Right renal pelvis (tissue), 4 donors: ENCODE measurements around the gene JAZF1. TPM values are rescaled to one million over a fixed set of nuclear protein-coding genes. Genes with fewer than 3 reads are reported as not detected.
"Not testable (repeated sequence)": the region's sequence is repeated elsewhere in the genome, so short reads cannot be mapped to it uniquely, and the experiment has no call there.

Experiments used
- DNase-seq, 4 donors: peaks; one replicate each; pipeline ENCODE4 v3.0.0-alpha.2; 2013; ENCODE audit warnings: low read depth in 4 of 4, low spot score in 3 of 4, missing footprints in 1 of 4
- polyA plus RNA-seq, 4 donors: library from polyadenylated mRNA; unstranded; fragments of 120-200 nt; gene quantifications; one replicate each; pipeline ENCODE4 v1.2.1, GENCODE V29; 2013; ENCODE audit not compliant: insufficient read length in 4 of 4

The JAZF1 gene
- polyA plus RNA-seq, 4 donors: 12.5 to 16.8 (median 16.2) TPM

DNA sequence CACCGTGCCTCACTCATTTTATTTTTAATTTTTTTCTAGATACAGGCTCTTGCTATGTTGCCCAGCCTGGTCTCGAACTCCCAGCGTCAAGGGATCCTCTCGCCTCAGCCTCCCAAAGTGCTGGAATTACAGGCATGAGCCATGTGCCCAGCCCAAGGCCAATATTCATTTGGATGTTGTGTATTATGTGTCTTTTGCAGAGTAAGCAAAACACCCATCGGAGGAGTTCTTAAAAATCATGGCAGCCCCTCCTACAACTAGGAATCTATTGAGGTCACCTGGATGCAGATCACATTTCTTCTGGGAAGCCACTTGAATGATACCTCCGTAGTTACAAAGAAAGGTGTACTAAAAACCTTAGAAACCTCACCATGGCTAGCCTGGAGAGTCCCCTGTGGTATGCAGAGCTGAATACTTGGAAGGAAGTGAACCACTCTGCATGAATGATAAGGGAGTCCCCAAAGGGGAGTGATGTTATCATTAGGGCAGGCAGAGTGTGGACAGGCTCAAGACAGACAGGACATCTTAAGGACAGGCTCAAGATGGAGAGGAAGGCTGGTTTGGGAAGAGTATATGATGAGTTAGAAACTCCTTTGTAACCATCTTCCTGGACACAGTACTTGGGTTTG is 254.9 kb downstream of the JAZF1 start:
- DNase-seq: no peak

DNA sequence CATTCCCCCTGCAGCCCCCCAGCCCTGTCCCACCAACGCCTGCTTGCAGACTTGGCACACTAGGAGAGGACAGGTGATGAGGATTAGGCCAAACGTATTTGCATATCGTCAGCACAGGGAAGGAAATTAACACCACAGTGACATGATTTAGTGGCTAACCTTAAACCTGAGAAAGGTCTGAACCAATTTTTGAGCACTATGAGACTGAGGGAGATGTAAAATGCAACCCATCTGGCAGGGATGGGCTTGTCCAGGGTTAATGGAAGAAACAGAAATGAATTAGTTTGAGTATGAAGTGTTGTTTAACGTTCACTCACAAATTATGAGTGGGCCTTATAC is 257.0 kb downstream of the JAZF1 start:
- DNase-seq: no peak

DNA sequence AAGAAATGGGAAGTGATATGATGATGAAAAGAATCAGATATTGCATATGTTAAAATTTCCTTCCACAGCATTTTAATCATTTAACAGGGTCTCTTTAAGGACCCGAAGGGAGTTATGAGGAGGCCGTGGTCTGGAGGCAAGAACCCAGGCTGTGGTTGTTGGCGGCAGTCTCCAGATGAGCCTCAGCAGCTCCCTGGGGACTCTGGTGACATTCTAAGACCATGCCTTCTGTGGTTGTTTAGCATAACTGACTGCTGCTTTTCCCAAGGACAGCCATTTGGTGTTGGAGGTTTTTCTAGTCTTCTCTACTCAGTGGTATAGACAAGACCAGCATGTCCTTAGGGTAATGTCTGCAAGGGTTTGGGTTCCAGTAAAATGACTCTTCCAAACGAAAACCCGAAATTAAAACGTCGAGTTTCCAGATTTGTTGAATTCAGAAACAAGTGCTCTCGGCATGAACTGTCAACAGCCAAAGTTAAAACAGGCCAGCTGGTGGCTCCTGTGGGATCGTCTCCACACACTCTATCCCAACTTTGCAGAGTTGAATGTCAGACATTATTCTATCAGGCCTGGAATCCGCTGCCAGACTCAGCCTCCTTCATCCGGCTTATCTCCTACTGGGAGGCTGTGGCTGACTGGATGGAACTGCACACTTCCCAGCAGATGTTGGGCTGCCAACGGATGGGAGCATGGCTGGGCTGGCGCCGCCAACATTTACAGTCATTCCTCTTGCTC is 257.5 kb downstream of the JAZF1 start:
- DNase-seq: no peak

DNA sequence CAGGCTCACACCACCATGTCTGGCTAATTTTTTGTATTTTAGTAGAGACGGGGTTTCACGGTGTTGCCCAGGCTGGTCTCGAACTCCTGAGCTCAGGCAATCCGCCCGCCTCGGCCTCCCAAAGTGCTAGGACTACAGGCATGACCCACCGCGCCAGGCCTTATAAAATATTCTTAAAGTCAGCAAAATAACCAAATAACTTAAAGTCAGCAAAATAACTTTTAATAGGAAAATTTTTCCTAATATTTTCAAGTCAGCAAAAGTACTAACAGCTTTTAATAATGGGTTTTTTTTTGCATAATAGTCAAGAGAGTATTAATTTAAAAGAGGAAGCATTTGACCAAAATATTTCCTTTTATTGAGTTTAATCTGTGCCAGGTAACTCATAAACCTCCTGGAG is 258.2 kb downstream of the JAZF1 start:
- not testable (repeated sequence) for DNase-seq

DNA sequence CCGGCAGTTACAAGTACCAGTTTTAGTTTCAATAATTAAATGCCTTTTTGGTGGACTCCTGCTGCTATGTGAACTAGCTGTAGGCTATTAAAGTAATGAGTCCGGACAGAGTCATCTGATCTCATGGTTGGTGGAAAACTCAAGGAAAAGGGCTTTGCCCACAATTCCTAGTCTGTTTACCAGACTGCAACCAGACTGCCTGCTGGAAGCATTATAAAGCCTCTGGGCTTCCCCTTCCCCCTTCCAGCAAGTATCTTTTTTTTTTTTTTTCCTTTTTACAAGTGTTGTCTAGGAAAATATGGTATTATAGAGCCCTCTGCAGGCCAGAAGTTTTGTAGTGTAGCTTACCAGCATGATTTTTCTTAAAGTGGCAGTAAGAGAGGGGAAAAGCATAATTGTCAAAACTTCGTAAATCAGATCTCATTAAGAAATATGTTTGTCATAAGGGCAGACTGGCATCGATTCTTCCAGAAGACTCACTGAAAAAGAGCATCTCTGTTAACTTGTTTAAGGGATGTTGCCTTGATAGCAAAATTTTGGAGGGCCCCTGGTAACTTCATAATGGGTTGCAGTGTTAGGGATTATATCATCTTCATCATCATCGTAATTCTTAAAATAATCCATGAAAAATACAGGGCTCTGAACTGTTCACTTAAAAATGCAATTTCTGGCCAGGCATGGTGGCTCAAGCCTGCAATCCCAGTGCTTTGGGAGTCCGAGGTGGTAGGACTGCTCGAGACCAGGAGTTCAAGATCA is 259.3 kb downstream of the JAZF1 start:
- peak; percentile 50 to 83 (median 76) for DNase-seq

DNA sequence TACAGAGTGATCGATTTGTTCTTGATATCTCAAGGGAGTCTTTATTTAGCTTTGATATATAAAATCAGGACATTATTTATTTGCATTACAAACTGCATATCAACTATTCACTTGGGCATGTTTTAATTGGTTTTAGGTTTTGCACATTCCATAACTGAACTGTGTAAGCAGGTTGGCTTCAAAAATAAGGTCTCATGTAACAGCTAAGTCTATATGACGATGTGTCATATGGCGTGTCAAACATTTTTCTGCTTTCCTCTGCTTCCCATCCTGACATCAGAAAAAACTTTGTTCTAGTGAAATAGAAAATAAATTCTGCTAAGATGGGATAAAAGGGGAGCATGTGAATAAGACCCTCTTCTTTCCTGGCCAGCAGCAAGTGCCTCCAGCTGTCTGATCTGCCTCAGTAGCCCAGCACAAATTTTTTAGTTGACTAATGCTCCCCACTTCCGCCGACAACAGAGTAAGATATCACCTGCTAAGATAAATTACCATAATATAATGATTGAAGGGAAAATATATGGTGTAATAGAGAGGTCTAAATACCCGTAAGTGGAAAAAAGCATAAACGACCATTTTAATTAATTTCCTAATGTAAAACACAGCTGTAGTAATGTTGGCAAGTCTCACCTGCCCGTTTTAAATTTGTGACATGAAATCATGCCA is 260.2 kb downstream of the JAZF1 start:
- DNase-seq: no peak

DNA sequence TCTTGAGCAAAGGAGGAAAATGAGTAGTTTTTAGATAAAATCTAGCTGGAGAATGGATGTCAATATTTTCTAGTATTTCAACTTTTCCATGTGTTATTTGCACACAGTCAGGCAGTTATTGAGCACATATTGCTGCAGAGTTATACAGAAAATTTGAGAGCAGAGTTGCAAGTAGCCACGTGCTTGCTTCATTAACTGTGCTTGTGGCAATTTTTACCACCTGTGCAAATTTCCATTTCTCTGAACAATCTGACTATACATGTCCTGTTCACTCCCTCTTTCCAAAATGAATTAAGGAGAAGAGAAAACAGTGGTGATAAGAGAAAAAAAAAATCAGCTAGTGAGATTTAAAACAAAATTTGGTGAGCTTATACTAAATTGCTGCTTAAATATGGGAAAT is 262.1 kb downstream of the JAZF1 start:
- DNase-seq: no peak

DNA sequence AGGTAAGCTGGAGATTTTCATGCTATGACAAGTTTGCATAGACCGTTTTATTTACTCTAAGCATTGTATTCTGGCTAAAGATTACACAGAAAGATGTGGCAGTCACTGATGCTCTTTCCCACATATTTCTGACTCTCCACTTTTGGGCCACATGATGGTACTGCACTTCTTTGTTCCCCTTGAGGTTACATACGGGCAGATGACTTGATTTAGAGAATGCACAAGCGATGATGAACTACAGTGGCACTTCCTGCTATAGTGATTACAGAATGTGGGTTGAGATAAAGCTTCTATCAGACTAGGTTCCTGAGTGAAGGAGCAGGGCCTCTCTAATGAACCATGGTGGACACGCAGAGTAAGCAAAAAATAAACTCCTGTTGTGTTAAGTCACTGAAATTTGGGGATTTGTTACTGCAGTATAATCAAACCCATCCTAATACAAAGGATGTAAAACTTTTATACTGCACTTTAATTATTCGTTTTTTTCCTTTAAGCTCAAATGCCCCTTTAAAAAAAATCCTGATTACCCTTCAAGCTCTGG is 262.8 kb downstream of the JAZF1 start:
- DNase-seq: no peak

DNA sequence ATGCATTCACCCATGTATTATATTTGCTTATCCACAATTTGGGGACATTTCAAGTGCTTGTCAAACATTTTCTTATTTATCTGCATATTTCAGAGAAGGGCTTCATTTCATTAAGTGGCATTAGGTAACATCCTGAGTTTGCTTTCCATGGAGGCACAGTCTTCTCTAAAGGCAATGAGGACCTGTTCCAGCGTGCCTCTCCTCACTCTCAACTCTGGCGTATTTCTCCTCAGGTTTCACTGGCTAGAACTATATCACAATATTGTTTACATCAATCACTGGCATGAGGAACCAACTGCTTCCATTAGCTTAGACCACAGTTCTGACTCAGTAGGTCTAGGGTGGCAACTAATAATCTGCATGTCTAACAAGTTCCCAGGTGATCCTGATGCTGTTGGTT is 263.5 kb downstream of the JAZF1 start:
- no peak for DNase-seq

DNA sequence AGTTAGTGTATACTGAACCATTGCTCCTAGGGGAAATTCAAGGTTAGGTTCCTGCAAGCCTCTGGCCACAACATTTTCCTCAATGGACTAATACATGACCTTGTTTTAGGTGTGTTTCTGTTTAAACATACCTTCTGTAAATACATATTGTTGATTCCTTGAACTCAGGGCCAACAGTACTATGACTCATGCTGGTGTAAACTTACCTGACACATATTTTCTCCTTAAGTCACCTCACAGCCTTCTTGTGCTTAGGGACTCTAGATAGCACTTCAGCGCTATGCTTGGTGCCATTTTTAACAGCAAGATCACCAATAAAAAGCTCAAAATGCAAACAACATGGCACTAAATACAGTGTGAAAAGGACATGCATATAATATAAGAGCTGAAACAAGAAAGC is 264.2 kb downstream of the JAZF1 start:
- DNase-seq: no peak

DNA sequence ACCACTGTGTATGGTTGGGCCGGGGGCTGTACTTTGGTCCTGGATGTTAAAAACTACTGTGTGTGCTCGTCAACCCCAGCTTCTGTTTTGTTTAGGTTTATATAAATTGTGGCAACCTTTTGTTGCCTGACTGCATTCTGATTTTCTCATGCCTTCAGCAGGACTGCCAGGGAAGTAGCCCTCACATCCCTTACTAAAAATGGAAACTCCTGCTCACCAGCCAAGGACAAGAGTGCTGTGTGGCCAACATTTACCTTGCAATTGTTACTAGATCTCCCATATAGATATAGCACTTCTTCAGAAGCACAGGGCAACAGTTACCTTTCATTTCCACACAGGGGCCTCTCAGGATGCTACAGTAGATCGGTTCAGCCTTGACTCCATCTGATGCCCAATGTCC is 266.2 kb downstream of the JAZF1 start:
- DNase-seq: no peak

DNA sequence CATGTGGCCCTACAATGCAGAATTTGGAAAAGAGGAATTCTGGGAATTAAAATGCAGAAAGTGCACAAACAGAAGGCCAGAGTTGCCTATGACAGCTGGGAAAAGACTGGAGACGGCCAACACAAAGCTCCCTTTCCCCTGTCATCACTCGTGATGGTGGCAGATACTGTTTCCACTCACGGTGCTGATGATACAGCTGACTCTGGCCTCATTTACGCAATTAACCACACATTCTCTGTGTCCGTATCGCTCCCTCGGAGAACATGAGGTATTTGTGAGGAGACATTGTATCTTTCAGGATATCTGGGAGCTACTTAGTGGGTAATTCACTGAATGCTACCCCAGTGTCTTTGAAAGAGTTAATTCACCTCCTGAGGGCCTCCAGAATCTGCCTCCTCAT is 267.8 kb downstream of the JAZF1 start:
- DNase-seq: no peak

DNA sequence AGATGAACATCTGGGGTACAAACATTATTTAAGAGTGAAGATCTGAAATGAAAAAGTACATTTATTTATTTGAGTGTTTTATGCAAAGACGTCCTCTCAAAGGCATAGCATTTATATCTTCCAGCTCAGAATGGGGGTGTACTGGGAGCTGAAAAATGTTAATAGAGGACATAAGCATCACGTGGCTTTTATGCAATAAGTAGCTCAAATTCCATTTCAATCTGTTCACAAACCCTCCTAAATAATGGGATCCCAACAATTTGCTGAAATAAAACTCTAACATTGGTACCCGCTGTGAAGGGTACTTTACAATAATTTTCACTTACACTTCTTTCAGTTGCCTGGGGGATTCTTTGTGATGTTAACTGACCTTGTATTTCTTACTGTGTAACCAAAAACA is 268.7 kb downstream of the JAZF1 start:
- DNase-seq: no peak

DNA sequence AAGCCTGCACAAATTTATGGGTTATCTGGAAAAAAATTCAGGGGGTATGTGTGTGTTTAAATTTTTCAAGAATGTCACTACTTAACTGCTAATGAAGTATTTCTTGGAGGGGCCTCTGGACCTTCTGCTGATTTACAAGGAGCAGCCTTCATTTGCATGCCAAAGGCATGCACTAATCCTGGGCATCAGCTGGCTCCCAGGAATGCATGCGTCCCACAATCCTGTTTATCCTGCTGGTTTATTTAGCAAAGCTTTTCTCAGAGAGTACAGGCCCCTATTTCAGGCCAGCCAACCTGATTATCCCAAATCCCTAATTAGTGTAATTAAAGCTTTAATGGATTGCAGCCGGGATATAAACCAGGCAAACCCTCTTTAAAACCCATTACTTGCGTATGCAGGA is 270.3 kb downstream of the JAZF1 start:
- no peak for DNase-seq

DNA sequence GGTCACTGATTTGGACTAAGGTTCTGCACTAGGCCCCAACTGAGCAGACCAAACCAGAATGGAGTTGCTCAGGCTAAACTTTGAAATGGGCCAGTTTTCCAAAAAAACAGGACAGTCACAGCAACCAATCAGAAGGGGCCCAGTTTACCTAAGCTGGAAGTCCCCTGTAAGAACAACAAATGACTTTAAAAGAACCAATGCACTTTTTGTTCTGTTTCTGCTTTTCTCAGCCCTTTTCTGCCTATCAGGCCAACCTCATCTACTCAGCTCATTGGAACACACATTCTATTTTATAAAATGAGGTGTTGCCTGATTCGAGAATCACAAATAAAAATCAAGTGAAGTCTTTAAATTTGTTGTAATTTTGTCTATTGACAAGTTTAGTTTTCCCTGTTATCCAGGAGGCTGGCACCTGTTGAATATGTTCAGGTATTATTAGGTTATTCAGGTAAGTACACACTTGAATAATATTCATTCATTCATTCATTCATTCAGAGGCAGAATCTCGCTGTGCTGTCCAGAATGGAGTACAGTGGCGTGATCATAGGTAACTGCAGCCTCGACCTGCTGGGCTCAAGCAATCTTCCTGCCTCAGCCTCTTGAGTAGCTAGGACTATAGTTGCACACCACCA is 271.9 kb downstream of the JAZF1 start:
- no peak for DNase-seq

DNA sequence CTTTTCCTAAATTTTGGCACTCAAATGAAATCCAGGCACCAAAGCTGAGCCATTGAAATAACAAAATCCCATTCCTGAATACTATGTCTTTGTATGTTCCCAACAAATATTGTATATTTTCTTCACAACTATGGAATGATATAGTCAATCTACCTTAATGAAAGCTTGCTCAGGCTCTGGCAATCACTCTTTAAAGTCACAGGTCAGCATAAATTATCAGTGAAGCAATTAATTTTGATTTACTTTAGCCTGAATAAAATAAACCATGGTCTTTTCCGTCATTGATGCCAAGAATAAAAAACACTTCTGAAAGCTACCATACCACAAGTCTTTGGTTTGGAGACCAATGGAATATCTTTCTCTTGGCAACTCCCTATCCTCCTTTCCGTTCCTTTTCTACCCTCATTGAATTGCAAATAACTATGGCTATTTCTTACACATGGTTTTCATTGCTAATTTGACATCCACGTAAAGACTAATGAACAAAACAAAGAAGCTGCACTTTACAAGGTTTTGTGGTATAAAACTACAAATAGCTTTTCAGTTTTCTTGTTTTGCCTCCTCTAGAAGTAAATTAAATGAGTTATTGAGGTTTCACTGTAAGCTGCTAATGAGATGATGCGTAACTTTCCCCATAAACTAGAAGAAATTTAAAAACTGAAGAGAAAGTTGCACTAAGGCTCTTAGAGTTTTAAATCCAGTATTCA is 274.1 kb downstream of the JAZF1 start:
- DNase-seq: no peak

DNA sequence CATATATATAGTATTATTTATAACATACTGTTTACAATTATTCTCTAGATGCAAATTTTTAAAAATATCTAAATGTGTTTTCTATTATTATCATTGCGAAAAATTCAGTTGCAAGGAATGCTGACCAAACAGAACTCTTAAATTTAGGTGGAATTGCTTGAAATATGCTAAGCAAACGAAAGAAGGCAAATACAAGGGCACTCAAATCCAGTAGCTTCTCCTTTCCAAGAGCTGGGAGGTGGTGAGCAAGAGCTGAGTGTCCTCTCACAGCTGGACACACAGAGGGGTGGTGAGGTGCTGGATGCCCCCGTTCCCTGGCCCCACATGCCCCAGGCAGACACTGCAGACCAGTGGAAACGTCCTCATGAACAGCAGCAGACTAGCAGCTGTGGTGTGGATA is 274.6 kb downstream of the JAZF1 start:
- DNase-seq: no peak

DNA sequence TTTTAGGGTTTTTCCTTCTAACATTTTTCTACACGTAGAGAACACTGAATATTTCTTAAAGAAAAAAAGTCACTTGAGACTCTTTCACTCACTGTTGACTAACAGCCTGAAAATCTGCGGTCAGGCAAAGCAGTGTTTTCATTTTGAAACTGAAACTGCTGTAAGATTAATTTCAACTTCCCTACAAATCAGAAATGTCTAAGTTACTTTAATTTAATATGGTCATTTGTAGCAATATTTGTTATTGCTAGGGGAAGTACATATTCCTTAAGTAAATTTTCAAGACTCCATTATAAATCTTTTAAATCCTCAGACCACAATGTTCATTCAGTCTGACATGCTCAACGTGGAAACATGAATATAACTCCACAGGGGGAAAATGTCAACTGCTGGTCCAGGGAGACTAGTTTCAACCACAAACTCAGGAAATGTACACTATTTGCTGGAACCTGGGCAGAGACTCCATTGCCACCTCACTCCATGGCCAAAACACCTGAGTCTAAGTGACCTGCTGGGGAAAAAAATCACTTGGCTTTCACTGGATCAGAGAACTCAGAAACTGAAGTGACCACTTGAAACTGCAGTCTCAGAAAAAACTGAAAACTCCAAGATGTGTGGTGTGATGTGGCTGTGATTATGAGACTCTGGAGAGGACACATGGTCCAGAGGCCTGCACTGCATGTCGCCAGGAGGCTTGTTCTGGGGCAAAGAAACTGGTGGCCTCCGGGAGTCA is 279.4 kb downstream of the JAZF1 start:
- DNase-seq: no peak

DNA sequence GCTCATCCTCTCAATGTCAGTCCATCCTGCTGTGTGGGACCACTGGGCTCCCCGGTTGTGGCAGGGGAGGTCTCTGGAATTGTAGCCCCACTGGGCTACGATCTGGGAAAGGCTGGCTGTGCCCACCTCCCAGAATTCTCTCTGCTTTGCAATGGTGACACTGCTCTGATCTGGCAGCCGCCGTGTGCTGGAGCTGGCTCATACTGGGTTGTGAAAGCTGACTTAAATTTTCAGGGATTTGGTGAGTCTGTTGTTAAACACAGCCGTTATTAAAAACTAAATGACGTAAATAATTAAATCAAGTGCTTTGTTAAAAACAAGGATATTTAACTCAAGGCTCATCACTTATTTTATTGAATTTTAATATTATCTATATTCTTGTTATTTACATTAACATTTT is 280.6 kb downstream of the JAZF1 start:
- no peak for DNase-seq
